Osteoblast (primary cell): ENCODE data around the gene APAF1. TPM values are rescaled to one million over a fixed set of nuclear protein-coding genes. Genes with fewer than 3 reads are reported as not detected.
A peak's percentile ranks its signal among the peaks of the same experiment; 100 is the strongest.

Experiments used
- DNase-seq: peaks from one replicate; pipeline ENCODE4 v3.0.0; 2011; ENCODE audit warnings: low spot score, mixed read lengths; ENCODE audit not compliant: insufficient read length; ENCODE audit errors: missing footprints
- H2AFZ ChIP-seq: 2 replicates; pipeline ENCODE4 v1.6.0; 2011; ENCODE audit warnings: mild to moderate bottlenecking, low read length
- H3K27ac ChIP-seq: 2 replicates; pipeline ENCODE4 v1.5.1; 2011; ENCODE audit warnings: mild to moderate bottlenecking, low read depth, low read length, moderate library complexity
- H3K27me3 ChIP-seq: 2 replicates; pipeline ENCODE4 v1.6.0; 2012; ENCODE audit warnings: mild to moderate bottlenecking, control low read depth, inconsistent platforms, low read length, moderate library complexity; ENCODE audit not compliant: insufficient read depth
- H3K36me3 ChIP-seq: 2 replicates; pipeline ENCODE4 v1.5.1; 2011; ENCODE audit warnings: mild to moderate bottlenecking, low read length, control low read depth, moderate library complexity; ENCODE audit not compliant: insufficient read depth
- H3K4me1 ChIP-seq: 2 replicates; pipeline ENCODE4 v1.5.1; 2011; ENCODE audit warnings: mild to moderate bottlenecking, low read length, control low read depth, moderate library complexity; ENCODE audit not compliant: insufficient read depth
- H3K4me2 ChIP-seq: 2 replicates; pipeline ENCODE4 v1.6.0; 2011; ENCODE audit warnings: mild to moderate bottlenecking, low read length; ENCODE audit not compliant: insufficient read depth
- H3K4me3 ChIP-seq: fragments of 200-600 bp; sonication (generic); 3 replicates; pipeline ENCODE4 v1.5.1; 2012; ENCODE audit warnings: mild to moderate bottlenecking, low read length, inconsistent platforms; ENCODE audit not compliant: insufficient read depth
- H3K79me2 ChIP-seq: 2 replicates; pipeline ENCODE4 v1.6.0; 2012; ENCODE audit warnings: mild to moderate bottlenecking, low read length, control low read depth, inconsistent platforms; ENCODE audit not compliant: insufficient read depth
- H3K9me3 ChIP-seq: 2 replicates; pipeline ENCODE4 v1.5.1; 2011; ENCODE audit warnings: low read depth, low read length, control low read depth
- H4K20me1 ChIP-seq: 2 replicates; pipeline ENCODE4 v1.6.0; 2012; ENCODE audit warnings: mild to moderate bottlenecking, low read length, control low read depth; ENCODE audit not compliant: insufficient read depth
- CTCF ChIP-seq: IDR thresholded peaks from 2 replicates; pipeline ENCODE4 v1.5.1; 2011; ENCODE audit warnings: mild to moderate bottlenecking, low read depth, low read length, moderate library complexity; ENCODE audit errors: extremely low read depth
- total RNA-seq: library from RNA; depleted of rRNA; stranded (reverse); fragments of >200 nt; gene quantifications from 2 replicates; pipeline ENCODE4 v1.2.3, GENCODE V29; 2012

The APAF1 gene
- total RNA-seq, 1 donor: 15.2 TPM

DNA sequence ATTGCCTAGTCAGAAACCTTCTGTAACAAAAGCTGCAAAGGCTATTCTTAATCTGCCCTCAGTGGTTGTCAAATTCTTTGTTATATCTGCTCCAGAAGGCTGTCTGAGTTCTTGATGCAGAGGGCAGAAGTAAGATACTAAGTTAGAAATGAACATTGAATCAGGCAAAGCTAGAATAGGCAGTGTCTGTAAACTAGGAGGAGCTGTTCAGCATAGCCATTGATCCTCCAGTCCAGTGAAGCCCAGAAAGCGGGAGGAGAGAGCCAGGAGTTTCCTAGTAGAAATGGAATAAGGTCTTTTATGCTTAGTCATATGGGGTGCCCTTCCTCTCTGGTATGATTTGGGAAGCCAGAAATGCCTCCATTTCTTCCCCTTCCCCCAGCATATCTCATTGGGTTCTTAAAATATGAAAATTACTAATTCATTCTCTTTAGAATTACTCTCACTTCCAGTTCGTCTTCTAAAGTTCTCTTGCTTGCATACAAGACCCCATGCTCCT, 76.2 kb downstream of the APAF1 start:
- H3K27me3 ChIP-seq: no peaks in the 10 kb centered on the region
- TF ChIP-seq CTCF: no peak
- no peaks in the 10 kb centered on the region for H4K20me1 ChIP-seq
- peaks cover 8% of the 10 kb centered on the region for H3K36me3 ChIP-seq
- H3K9me3 ChIP-seq: no peaks in the 10 kb centered on the region
- no peaks in the 10 kb centered on the region for H3K79me2 ChIP-seq
- H3K4me1 ChIP-seq: peaks cover 13% of the 10 kb centered on the region
- DNase-seq: no peak
- H2AFZ ChIP-seq: no peak overlapping the region
- no peak overlapping the region for H3K4me2 ChIP-seq
- H3K4me3 ChIP-seq: no peak overlapping the region
- H3K27ac ChIP-seq: no peak overlapping the region

DNA sequence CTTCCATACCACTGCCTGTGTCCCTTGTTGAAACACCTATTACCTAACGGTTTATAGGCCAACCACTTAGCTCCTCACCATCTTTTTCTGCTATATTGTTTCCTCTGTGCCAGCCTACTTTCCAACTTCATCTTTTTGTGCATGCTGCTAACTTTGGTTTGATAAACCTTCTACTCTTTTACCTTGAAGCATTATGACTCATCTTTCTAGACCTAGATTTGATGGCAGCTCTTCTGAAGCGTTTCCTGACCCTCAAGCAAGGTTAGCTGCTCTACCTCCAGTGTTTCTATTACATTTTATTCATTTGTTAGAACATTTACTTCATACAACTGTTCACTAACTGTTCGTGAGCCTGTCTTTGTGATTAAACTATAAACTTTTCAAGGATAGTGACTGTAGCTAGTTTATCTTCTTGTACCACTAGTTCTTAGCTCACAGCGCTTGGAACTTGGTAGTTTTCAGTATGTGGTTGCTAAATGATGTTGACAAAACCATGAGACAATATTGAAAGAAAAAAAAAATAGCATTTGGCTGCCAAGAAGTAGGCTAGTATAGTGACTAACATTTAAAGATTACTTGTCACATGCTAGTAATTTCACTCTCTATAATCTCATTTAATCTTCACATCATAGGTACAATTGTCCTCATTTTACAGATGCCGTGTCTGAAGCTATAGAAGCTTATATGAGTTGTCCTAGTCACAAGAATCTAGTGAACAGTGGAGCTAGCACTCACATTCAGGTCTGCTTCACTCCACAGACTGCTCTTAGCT, 79.5 kb downstream of the APAF1 start:
- no peaks in the 10 kb centered on the region for H3K9me3 ChIP-seq
- DNase-seq: no peak
- H3K4me3 ChIP-seq: no peak overlapping the region
- TF ChIP-seq CTCF: no peak
- H4K20me1 ChIP-seq: no peaks in the 10 kb centered on the region
- peaks cover 13% of the 10 kb centered on the region for H3K4me1 ChIP-seq
- H3K4me2 ChIP-seq: no peak overlapping the region
- no peaks in the 10 kb centered on the region for H3K79me2 ChIP-seq
- peaks cover 29% of the 10 kb centered on the region for H3K36me3 ChIP-seq
- no peaks in the 10 kb centered on the region for H3K27me3 ChIP-seq
- H2AFZ ChIP-seq: no peak overlapping the region
- no peak overlapping the region for H3K27ac ChIP-seq

DNA sequence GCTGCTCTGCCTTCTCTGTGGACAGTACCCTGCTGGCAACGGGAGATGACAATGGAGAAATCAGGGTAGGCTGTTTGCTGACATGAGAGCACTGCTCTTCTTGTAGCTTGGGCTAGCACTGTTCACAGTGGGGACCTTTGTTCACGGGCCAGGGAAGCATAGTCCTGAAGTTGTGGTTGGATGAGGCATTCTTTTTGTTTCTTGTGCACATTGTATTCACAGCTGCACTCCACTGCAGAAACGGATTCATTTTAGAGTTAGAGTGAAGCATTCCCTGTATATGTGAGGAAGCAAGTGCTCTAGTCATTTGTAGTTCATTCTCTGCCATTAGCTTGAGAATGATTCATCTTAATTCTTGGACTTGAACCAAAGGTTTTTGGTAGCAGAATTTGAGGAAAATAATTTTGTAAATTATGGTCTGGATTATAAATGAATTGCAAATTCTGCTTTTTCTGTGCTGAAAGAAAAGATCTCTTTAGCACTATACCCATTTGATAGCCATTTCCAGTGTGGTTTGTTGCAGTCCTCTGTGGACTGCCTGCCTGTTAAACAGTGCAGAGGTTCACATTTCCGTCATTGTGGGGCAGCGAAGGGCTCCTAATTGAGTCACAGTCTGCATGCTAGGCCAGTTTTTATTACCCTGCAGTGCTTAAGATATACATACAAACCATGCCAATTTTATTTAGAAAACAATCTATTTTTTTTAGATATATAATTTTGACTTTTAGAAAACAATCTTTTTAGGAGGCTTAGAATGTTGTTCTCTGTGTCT, 80.6 kb downstream of the APAF1 start:
- H3K79me2 ChIP-seq: no peaks in the 10 kb centered on the region
- no peak overlapping the region for H2AFZ ChIP-seq
- no peaks in the 10 kb centered on the region for H3K9me3 ChIP-seq
- DNase-seq: peak; percentile 89
- peak overlapping the region; percentile 4 for H3K27ac ChIP-seq
- H3K4me3 ChIP-seq: no peak overlapping the region
- H3K36me3 ChIP-seq: peaks cover 34% of the 10 kb centered on the region
- peaks cover 13% of the 10 kb centered on the region for H3K4me1 ChIP-seq
- H3K27me3 ChIP-seq: no peaks in the 10 kb centered on the region
- TF ChIP-seq CTCF: peak; percentile 74
- no peak overlapping the region for H3K4me2 ChIP-seq
- H4K20me1 ChIP-seq: no peaks in the 10 kb centered on the region

DNA sequence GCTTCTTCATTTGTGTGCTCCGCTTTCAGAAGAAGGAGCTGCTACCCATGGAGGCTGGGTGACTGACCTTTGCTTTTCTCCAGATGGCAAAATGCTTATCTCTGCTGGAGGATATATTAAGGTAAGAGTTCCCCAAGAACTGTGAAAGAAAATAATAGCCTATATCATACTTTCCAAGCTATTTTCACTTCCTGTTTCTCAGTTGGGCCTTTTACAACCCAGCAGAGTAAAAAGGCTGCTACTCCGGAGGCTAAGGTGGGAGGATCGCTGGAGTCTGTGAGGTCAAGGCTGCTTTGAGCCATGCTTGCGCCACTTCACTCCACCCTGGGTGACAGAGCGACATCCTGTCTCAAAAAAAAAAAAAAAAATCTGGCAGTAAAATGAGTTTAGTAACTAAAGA, 82.1 kb downstream of the APAF1 start:
- no peak for DNase-seq
- no peaks in the 10 kb centered on the region for H3K79me2 ChIP-seq
- peaks cover 44% of the 10 kb centered on the region for H3K36me3 ChIP-seq
- H3K4me2 ChIP-seq: no peak overlapping the region
- no peak overlapping the region for H2AFZ ChIP-seq
- H3K4me1 ChIP-seq: peaks cover 13% of the 10 kb centered on the region
- TF ChIP-seq CTCF: no peak
- no peak overlapping the region for H3K27ac ChIP-seq
- no peaks in the 10 kb centered on the region for H4K20me1 ChIP-seq
- no peak overlapping the region for H3K4me3 ChIP-seq
- no peaks in the 10 kb centered on the region for H3K27me3 ChIP-seq
- H3K9me3 ChIP-seq: no peaks in the 10 kb centered on the region
